Measurements from ENCODE around the gene GINS2. TPM values are rescaled to one million over a fixed set of nuclear protein-coding genes. Genes with fewer than 3 reads are reported as not detected.

Gene GINS2
- total RNA-seq, 4 donors from 2014 or later = 1.00 to 4.4 (median 1.2) TPM; not detected in 1

DNA sequence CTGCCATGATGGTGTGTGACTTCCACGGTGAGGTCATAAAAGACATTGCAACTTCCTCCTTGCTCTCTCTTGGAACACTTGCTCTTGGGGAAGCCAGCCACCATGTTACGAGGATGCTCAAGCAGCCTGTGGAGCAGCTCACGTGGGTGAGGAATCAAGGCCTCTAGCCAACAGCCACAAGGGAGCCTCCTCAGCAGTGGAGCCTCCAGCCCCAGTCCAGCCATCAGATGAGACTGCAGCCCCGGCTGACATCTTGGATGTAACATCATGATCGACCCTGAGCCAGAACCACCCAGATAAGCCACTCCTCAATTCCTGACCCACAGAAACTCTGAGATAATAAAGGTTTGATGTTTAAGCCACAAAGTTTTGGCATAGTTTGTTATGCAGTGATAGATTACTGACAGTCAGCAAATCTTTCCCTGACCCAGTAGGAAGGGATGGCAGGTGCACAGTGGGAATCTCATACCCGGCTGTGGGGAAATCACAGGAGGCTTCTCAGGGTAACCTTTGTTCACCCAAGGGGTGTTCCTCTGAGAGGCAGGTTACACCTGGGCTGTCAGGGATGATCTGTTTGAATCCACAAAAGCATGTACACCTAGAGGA lies 23.3 kb upstream of the GINS2 start:
- Histone ChIP-seq H3K27ac (no peak overlapping the region), H3K4me3 (no peak overlapping the region), H3K9me3 (no peaks in the 10 kb centered on the region), H3K36me3 (no peaks in the 10 kb centered on the region), H3K4me1 (peaks cover 0 to 5% (median 0%) of the 10 kb centered on the region in 4 donors), H3K27me3 (no peaks in the 10 kb centered on the region)
- 77 to 93% methylated on average over 2 to 6 of the region's 6 CpGs for WGBS, 2 donors (ENCODE audit: low coverage in 1 of 2)
- in situ Hi-C loops (cut with MboI; ENCODE audit: low pct_ligation_motif_present in 1 of 4, low pct_unique_long_range_greater_than_20kb in 1 of 4, low sequenced_read_pairs in 3 of 4) (loop anchor here in 2 of 4 donors (25.0 kb wide), 2 partner anchors 300 to 425 kb away; no protein-coding TSS in a partner anchor), intact Hi-C loops (cut with DNase I; ENCODE audit: low total_unique reads) (loop anchor here (5.0 to 10.0 kb wide), 4 partner anchors 317 to 1650 kb away; partner anchors contain the start of gene CIBAR2)
- TF ChIP-seq EP300 (IDR thresholded peaks at IDR 0.05; ENCODE audit: low read depth) (no peak), POLR2AphosphoS5 (IDR thresholded peaks at IDR 0.05) (no peak), POLR2A (IDR thresholded peaks at IDR 0.05) (no peak)
- TF ChIP-seq, protein P1, sequence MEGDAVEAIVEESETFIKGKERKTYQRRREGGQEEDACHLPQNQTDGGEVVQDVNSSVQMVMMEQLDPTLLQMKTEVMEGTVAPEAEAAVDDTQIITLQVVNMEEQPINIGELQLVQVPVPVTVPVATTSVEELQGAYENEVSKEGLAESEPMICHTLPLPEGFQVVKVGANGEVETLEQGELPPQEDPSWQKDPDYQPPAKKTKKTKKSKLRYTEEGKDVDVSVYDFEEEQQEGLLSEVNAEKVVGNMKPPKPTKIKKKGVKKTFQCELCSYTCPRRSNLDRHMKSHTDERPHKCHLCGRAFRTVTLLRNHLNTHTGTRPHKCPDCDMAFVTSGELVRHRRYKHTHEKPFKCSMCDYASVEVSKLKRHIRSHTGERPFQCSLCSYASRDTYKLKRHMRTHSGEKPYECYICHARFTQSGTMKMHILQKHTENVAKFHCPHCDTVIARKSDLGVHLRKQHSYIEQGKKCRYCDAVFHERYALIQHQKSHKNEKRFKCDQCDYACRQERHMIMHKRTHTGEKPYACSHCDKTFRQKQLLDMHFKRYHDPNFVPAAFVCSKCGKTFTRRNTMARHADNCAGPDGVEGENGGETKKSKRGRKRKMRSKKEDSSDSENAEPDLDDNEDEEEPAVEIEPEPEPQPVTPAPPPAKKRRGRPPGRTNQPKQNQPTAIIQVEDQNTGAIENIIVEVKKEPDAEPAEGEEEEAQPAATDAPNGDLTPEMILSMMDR (IDR thresholded peaks at IDR 0.05) = no peak
- no peak for DNase-seq

DNA sequence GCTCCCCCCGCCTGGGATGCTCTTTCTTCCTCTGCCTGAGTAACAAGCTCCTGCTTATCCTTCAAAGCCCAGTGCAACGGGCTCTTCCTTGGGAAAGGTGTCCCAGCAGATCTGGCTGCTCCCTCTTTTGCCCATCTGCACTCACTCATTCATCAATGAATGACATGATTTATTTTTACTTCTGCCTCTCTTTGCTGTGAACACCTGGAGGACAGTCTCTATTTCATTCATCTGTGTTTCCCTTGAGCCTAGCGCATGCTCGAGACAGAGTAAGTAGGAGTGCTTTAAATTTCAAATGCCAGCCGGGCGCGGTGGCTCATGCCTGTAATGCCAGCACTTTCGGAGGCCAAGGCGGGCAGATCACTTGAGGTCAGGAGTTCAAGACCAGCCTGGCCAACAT lies 22.0 kb upstream of the GINS2 start:
- no peak overlapping the region for H3K4me3 ChIP-seq
- H3K27ac ChIP-seq = no peak overlapping the region
- no peaks in the 10 kb centered on the region for H3K27me3 ChIP-seq
- in situ Hi-C loops (cut with MboI; ENCODE audit: low pct_ligation_motif_present in 1 of 4, low pct_unique_long_range_greater_than_20kb in 1 of 4, low sequenced_read_pairs in 3 of 4) = loop anchor here in 2 of 4 donors (25.0 kb wide), 2 partner anchors 298 to 423 kb away; no protein-coding TSS in a partner anchor
- no peaks in the 10 kb centered on the region for H3K36me3 ChIP-seq
- no peaks in the 10 kb centered on the region for H3K9me3 ChIP-seq
- 91 to 94% methylated on average over 4 to 9 of the region's 9 CpGs for WGBS, 2 donors (ENCODE audit: low coverage in 1 of 2)
- TF ChIP-seq POLR2AphosphoS5 (IDR thresholded peaks at IDR 0.05) (no peak), EP300 (IDR thresholded peaks at IDR 0.05; ENCODE audit: low read depth) (no peak), POLR2A (IDR thresholded peaks at IDR 0.05) (no peak)
- TF ChIP-seq, protein P1 (IDR thresholded peaks at IDR 0.05) = no peak
- H3K4me1 ChIP-seq = no peaks in the 10 kb centered on the region
- DNase-seq = no peak
- intact Hi-C loops (cut with DNase I; ENCODE audit: low total_unique reads) = loop anchor here (5.0 to 10.0 kb wide), 4 partner anchors 316 to 1652 kb away; partner anchors contain the start of gene CIBAR2

DNA sequence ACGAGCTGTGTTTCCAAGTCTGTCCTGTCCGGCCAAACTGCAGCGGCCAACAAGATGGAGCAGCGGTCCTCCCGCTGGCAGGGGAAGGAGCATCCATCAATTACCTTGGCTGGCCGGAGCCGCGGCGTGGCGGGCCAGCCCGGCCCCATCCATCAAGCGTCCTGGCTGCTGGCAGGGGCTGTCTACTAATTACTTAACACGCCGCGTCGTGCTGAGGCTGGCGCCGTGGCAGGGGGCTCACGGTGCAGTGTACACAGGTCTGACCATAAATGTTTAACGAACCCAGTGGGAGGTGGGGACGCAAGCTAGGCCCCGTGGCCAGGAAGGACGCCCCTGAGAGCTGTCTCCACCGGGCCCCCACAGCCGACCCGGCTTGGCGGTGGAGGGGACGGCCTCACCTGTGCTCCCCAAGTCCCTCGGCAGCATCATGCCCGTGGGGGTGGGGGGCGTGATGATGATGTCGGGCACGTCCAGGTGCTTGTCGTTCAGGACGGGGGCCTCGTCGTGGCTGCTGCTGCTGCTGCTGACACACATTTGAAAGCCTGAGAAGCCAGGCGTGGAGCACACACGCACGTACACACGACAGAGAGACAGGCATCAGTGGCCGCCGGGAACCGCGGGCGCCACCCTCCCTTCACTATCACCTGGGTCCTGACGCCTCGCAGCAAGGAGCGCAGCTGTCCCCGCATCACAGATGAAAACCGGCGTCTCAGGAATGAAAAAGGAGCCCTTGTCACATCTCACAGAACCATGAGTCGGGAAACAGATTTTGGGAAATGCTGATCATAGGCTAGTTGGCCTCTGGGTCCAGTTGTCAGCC lies 21.2 kb upstream of the GINS2 start:
- Histone ChIP-seq H3K4me1 (no peaks in the 10 kb centered on the region), H3K27me3 (no peaks in the 10 kb centered on the region), H3K9me3 (no peaks in the 10 kb centered on the region), H3K36me3 (no peaks in the 10 kb centered on the region), H3K4me3 (no peak overlapping the region), H3K27ac (no peak overlapping the region)
- 87% methylated on average over 53 of the region's 53 CpGs; no CpG with 5 or more reads in 1 of the 2 donors for WGBS, 2 donors (ENCODE audit: low coverage in 1 of 2)
- in situ Hi-C loops (cut with MboI; ENCODE audit: low pct_ligation_motif_present in 1 of 4, low pct_unique_long_range_greater_than_20kb in 1 of 4, low sequenced_read_pairs in 3 of 4) = loop anchor here in 2 of 4 donors (25.0 kb wide), 2 partner anchors 298 to 423 kb away; no protein-coding TSS in a partner anchor
- DNase-seq = no peak
- TF ChIP-seq EP300 (IDR thresholded peaks at IDR 0.05; ENCODE audit: low read depth) (no peak), POLR2AphosphoS5 (IDR thresholded peaks at IDR 0.05) (no peak), POLR2A (IDR thresholded peaks at IDR 0.05) (no peak)
- TF ChIP-seq, protein P1 (IDR thresholded peaks at IDR 0.05) = no peak
- intact Hi-C loops (cut with DNase I; ENCODE audit: low total_unique reads) = loop anchor here (5.0 to 10.0 kb wide), 4 partner anchors 315 to 1652 kb away; partner anchors contain the start of gene CIBAR2

DNA sequence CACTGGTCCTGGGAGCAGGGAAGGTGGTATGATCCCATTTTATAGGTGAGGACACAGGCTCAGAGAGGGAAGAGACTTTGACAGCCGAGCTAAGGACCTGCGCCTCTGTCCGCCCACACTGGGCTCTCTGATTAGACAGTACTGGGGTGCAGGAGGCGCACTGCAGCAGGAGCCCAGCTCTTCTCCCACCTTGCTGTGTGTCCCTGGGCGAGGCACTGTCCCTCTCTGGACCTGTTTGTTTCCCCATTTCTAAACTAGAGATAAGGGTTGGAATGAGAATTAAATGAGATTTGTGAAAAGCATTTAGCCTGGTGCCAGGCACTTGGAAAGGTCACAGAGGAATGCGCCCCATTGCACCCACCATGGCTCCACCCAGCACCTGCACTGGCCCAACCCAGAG lies 19.6 kb upstream of the GINS2 start:
- TF ChIP-seq POLR2AphosphoS5 (IDR thresholded peaks at IDR 0.05) = no peak
- no peak for TF ChIP-seq EP300 (IDR thresholded peaks at IDR 0.05; ENCODE audit: low read depth)
- TF ChIP-seq POLR2A (IDR thresholded peaks at IDR 0.05) = no peak
- TF ChIP-seq, protein P1 (IDR thresholded peaks at IDR 0.05) = no peak
- intact Hi-C loops (cut with DNase I; ENCODE audit: low total_unique reads) (no loop called here), in situ Hi-C loops (cut with MboI; ENCODE audit: low pct_ligation_motif_present in 1 of 4, low pct_unique_long_range_greater_than_20kb in 1 of 4, low sequenced_read_pairs in 3 of 4) (loop anchor here in 2 of 4 donors (25.0 kb wide), 2 partner anchors 296 to 421 kb away; no protein-coding TSS in a partner anchor)
- WGBS, 2 donors (ENCODE audit: low coverage in 1 of 2) = 88% methylated on average over 6 of the region's 6 CpGs; no CpG with 5 or more reads in 1 of the 2 donors
- no peaks in the 10 kb centered on the region for H3K27me3 ChIP-seq
- H3K4me3 ChIP-seq = no peak overlapping the region
- no peaks in the 10 kb centered on the region for H3K4me1 ChIP-seq
- no peak overlapping the region for H3K27ac ChIP-seq
- no peaks in the 10 kb centered on the region for H3K36me3 ChIP-seq
- DNase-seq = no peak
- no peaks in the 10 kb centered on the region for H3K9me3 ChIP-seq

Data from transverse colon (tissue), 4 donors.